ENCODE results near the gene GRAMD1B. TPM values are rescaled to one million over a fixed set of nuclear protein-coding genes. Genes with fewer than 3 reads are reported as not detected.
A peak's percentile ranks its signal among the peaks of the same experiment; 100 is the strongest.

GRAMD1B gene
- polyA plus RNA-seq, 3 donors: 3.2 to 13.9 (median 3.3) TPM

DNA sequence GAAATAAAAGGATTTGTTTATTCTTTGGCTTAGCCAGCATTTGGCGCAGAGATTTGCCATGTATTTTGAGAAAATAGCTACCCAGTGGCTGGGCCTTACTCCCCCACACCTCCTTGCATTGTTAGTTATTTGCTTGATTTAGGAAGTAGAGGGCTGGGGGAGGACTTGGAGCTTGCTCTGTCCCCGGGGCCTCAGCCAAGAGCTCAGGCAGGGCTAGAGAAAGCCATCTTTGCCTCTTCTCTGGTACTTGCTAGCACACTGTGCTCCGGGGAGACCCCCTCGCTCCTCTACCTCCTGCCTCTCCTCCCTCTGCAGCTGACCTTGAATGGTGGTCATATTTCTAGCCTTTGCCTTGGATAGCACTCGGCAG, 131.3 kb downstream of the GRAMD1B start:
- peaks cover 42% of the 10 kb centered on the region for H3K4me1 Mint-ChIP-seq
- H3K27me3 Mint-ChIP-seq (ENCODE audit: low read depth in 3 of 3): peaks cover 0 to 7% (median 3%) of the 10 kb centered on the region in 3 donors
- H3K4me3 ChIP-seq (replicated peaks in 1 of 3; ENCODE audit: low read depth in 2 of 3, low read length in 3 of 3): no peak overlapping the region
- no peak overlapping the region for H3K4me3 Mint-ChIP-seq
- H3K27ac Mint-ChIP-seq: no peak overlapping the region
- H3K36me3 ChIP-seq (replicated peaks in 1 of 2; ENCODE audit: control insufficient read depth in 1 of 2, insufficient read depth in 2 of 2, low read length in 2 of 2): no peaks in the 10 kb centered on the region
- peaks cover 13 to 20% of the 10 kb centered on the region in 2 donors for H3K4me1 ChIP-seq (ENCODE audit: control insufficient read depth in 1 of 2, insufficient read depth in 2 of 2, low read length in 2 of 2)
- H3K27me3 ChIP-seq (ENCODE audit: control insufficient read depth in 2 of 2, insufficient read depth in 2 of 2, low read length in 2 of 2): no peaks in the 10 kb centered on the region
- no peaks in the 10 kb centered on the region for H3K9me3 Mint-ChIP-seq
- intact Hi-C loops (cut with micrococcal nuclease): loop anchor here in 1 of 2 donors (10.0 kb wide), 1 partner anchor 157 kb away; no protein-coding TSS in a partner anchor
- H2AFZ ChIP-seq (ENCODE audit: insufficient read depth, low read depth, low read length, poor library complexity, severe bottlenecking): no peak overlapping the region
- H3K4me2 ChIP-seq (replicated peaks; ENCODE audit: extremely low read depth, low read length, poor library complexity, severe bottlenecking): no peak overlapping the region
- peaks cover 34% of the 10 kb centered on the region for H4K20me1 ChIP-seq (ENCODE audit: insufficient read depth, low read length)
- no peak overlapping the region for H3K9ac ChIP-seq (ENCODE audit: insufficient read depth, low read length, poor library complexity, severe bottlenecking)
- H3K27ac ChIP-seq (ENCODE audit: low read depth in 1 of 2, low read length in 2 of 2): no peak overlapping the region
- TF ChIP-seq, protein P1, sequence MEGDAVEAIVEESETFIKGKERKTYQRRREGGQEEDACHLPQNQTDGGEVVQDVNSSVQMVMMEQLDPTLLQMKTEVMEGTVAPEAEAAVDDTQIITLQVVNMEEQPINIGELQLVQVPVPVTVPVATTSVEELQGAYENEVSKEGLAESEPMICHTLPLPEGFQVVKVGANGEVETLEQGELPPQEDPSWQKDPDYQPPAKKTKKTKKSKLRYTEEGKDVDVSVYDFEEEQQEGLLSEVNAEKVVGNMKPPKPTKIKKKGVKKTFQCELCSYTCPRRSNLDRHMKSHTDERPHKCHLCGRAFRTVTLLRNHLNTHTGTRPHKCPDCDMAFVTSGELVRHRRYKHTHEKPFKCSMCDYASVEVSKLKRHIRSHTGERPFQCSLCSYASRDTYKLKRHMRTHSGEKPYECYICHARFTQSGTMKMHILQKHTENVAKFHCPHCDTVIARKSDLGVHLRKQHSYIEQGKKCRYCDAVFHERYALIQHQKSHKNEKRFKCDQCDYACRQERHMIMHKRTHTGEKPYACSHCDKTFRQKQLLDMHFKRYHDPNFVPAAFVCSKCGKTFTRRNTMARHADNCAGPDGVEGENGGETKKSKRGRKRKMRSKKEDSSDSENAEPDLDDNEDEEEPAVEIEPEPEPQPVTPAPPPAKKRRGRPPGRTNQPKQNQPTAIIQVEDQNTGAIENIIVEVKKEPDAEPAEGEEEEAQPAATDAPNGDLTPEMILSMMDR (IDR thresholded peaks at IDR 0.05): no peak
- WGBS (ENCODE audit: insufficient coverage): 100% methylated on average over 1 of the region's 5 CpGs
- no peak for DNase-seq
- H3K9me3 ChIP-seq (replicated peaks in 1 of 2; ENCODE audit: control insufficient read depth in 1 of 2, insufficient read depth in 1 of 2, low read length in 2 of 2): no peaks in the 10 kb centered on the region
- peaks cover 7 to 15% of the 10 kb centered on the region in 2 donors for H3K36me3 Mint-ChIP-seq
- H3K79me2 ChIP-seq (ENCODE audit: insufficient read depth, low read length): peaks cover 20% of the 10 kb centered on the region

DNA sequence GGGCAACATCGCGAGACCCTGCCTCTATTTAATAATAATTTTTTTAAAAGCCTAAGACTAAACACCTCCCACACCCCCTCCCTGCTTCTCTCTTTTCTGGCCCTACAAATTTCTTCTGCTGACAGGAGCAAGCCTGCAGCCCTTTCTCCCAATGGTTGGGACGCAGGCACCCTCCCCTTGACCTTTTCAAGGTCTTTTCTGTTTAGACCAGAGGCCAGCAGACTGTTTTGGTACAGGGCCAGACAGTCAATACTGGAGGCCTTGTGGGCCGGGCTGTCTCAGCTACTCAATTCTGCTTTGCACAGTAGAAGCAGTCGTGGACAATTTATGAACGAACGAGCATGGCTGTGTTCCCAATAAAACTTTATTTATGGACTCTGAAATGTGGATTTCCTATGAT, 132.1 kb downstream of the GRAMD1B start:
- no peak overlapping the region for H3K4me3 Mint-ChIP-seq
- peaks cover 7 to 15% of the 10 kb centered on the region in 2 donors for H3K36me3 Mint-ChIP-seq
- peak overlapping the region in 1 of 7 donors; percentile 32 for H3K27ac Mint-ChIP-seq
- H3K27ac ChIP-seq (ENCODE audit: low read depth in 1 of 2, low read length in 2 of 2): no peak overlapping the region
- H3K4me2 ChIP-seq (replicated peaks; ENCODE audit: extremely low read depth, low read length, poor library complexity, severe bottlenecking): no peak overlapping the region
- no peak overlapping the region for H2AFZ ChIP-seq (ENCODE audit: insufficient read depth, low read depth, low read length, poor library complexity, severe bottlenecking)
- H3K9me3 Mint-ChIP-seq: no peaks in the 10 kb centered on the region
- peaks cover 28% of the 10 kb centered on the region for H4K20me1 ChIP-seq (ENCODE audit: insufficient read depth, low read length)
- peaks cover 18% of the 10 kb centered on the region for H3K79me2 ChIP-seq (ENCODE audit: insufficient read depth, low read length)
- WGBS (ENCODE audit: insufficient coverage): 98% methylated on average over 5 of the region's 7 CpGs
- H3K4me1 Mint-ChIP-seq: peaks cover 49% of the 10 kb centered on the region
- H3K36me3 ChIP-seq (replicated peaks in 1 of 2; ENCODE audit: control insufficient read depth in 1 of 2, insufficient read depth in 2 of 2, low read length in 2 of 2): no peaks in the 10 kb centered on the region
- intact Hi-C loops (cut with micrococcal nuclease): loop anchor here in 1 of 2 donors (10.0 kb wide), 1 partner anchor 157 kb away; no protein-coding TSS in a partner anchor
- H3K9me3 ChIP-seq (replicated peaks in 1 of 2; ENCODE audit: control insufficient read depth in 1 of 2, insufficient read depth in 1 of 2, low read length in 2 of 2): no peaks in the 10 kb centered on the region
- TF ChIP-seq, protein P1 (IDR thresholded peaks at IDR 0.05): no peak
- H3K9ac ChIP-seq (ENCODE audit: insufficient read depth, low read length, poor library complexity, severe bottlenecking): no peak overlapping the region
- H3K4me1 ChIP-seq (ENCODE audit: control insufficient read depth in 1 of 2, insufficient read depth in 2 of 2, low read length in 2 of 2): peaks cover 13 to 20% of the 10 kb centered on the region in 2 donors
- peaks cover 0 to 7% (median 3%) of the 10 kb centered on the region in 3 donors for H3K27me3 Mint-ChIP-seq (ENCODE audit: low read depth in 3 of 3)
- H3K27me3 ChIP-seq (ENCODE audit: control insufficient read depth in 2 of 2, insufficient read depth in 2 of 2, low read length in 2 of 2): no peaks in the 10 kb centered on the region
- DNase-seq: no peak
- H3K4me3 ChIP-seq (replicated peaks in 1 of 3; ENCODE audit: low read depth in 2 of 3, low read length in 3 of 3): no peak overlapping the region

Data from CD14-positive monocyte (primary cell).